HL-60 (cell line): ENCODE measurements around the gene CCL27.

Source experiments
- DNase-seq, 2 experiments: peaks; one replicate each; pipeline ENCODE4 v3.0.0-alpha.2; 2010 to 2020; ENCODE audit warnings: low read depth in 1 of 2, low spot score in 1 of 2
- H3K27ac ChIP-seq: fragments of 250-450 bp; sonication (Bioruptor Pico); replicated peaks from 2 replicates; pipeline ENCODE4 v1.5.1; 2020; ENCODE audit warnings: mild to moderate bottlenecking, moderate library complexity
- H3K27me3 ChIP-seq: fragments of 250-450 bp; sonication (Bioruptor Pico); 2 replicates; pipeline ENCODE4 v1.5.1; 2021; ENCODE audit warnings: mild to moderate bottlenecking, moderate library complexity; ENCODE audit not compliant: insufficient read depth, poor library complexity, severe bottlenecking
- H3K4me3 ChIP-seq: replicated peaks from 2 replicates; pipeline ENCODE4 v1.5.1; 2011; ENCODE audit warnings: mild to moderate bottlenecking, control low read depth, low read length; ENCODE audit not compliant: insufficient read depth
- CTCF ChIP-seq: IDR thresholded peaks from one replicate; pipeline ENCODE4 v1.5.1; 2011; ENCODE audit warnings: low read length, control low read depth, inconsistent platforms; ENCODE audit not compliant: insufficient read depth
- GABPA ChIP-seq: IDR thresholded peaks from 2 replicates; pipeline ENCODE4 v1.6.1; 2012; ENCODE audit warnings: low read depth
- POLR2AphosphoS5 ChIP-seq: IDR thresholded peaks from 2 replicates; pipeline ENCODE4 v1.6.1; 2012; ENCODE audit warnings: low read depth
- SPI1 ChIP-seq: IDR thresholded peaks from 2 replicates; pipeline ENCODE4 v1.6.1; 2012; ENCODE audit warnings: low read depth, mild to moderate bottlenecking, borderline replicate concordance
- TF ChIP-seq, protein P1 (sequence below): IDR thresholded peaks from 2 replicates; pipeline ENCODE4 v1.6.1; 2012; ENCODE audit warnings: low read depth; ENCODE audit not compliant: insufficient replicate concordance

The CCL27 gene

GRCh38 chr9:34636791-34637355 is 25.6 kb downstream of the CCL27 start:
- Histone ChIP-seq H3K4me3 (peak overlapping the region; percentile 56), H3K27ac (peak overlapping the region; percentile 89), H3K27me3 (no peaks in the 10 kb centered on the region)
- DNase-seq: peak in 1 of 2 experiments; percentile 26
- TF ChIP-seq POLR2AphosphoS5 (no peak), CTCF (no peak), GABPA (no peak), SPI1 (no peak)
- TF ChIP-seq, protein P1, sequence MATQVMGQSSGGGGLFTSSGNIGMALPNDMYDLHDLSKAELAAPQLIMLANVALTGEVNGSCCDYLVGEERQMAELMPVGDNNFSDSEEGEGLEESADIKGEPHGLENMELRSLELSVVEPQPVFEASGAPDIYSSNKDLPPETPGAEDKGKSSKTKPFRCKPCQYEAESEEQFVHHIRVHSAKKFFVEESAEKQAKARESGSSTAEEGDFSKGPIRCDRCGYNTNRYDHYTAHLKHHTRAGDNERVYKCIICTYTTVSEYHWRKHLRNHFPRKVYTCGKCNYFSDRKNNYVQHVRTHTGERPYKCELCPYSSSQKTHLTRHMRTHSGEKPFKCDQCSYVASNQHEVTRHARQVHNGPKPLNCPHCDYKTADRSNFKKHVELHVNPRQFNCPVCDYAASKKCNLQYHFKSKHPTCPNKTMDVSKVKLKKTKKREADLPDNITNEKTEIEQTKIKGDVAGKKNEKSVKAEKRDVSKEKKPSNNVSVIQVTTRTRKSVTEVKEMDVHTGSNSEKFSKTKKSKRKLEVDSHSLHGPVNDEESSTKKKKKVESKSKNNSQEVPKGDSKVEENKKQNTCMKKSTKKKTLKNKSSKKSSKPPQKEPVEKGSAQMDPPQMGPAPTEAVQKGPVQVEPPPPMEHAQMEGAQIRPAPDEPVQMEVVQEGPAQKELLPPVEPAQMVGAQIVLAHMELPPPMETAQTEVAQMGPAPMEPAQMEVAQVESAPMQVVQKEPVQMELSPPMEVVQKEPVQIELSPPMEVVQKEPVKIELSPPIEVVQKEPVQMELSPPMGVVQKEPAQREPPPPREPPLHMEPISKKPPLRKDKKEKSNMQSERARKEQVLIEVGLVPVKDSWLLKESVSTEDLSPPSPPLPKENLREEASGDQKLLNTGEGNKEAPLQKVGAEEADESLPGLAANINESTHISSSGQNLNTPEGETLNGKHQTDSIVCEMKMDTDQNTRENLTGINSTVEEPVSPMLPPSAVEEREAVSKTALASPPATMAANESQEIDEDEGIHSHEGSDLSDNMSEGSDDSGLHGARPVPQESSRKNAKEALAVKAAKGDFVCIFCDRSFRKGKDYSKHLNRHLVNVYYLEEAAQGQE: no peak

GRCh38 chr9:34635556-34635955 is 26.9 kb downstream of the CCL27 start:
- H3K27ac ChIP-seq: no peak overlapping the region
- TF ChIP-seq GABPA (no peak), SPI1 (no peak), POLR2AphosphoS5 (no peak), CTCF (no peak)
- TF ChIP-seq, protein P1: no peak

GRCh38 chr9:34634551-34635248 is 27.8 kb downstream of the CCL27 start:
- TF ChIP-seq, protein P1: no peak
- no peak for TF ChIP-seq SPI1
- Histone ChIP-seq H3K4me3 (no peak overlapping the region), H3K27ac (no peak overlapping the region), H3K27me3 (peaks cover 5% of the 10 kb centered on the region)
- no peak for DNase-seq

More at GRCh38 chr9:34635556-34635955, 26.9 kb downstream of the CCL27 start:
- DNase-seq: no peak
- Histone ChIP-seq H3K27me3 (no peaks in the 10 kb centered on the region), H3K4me3 (no peak overlapping the region)
